Keratinocyte (primary cell): ENCODE results near the gene NPM3.

Experiments
- CTCF ChIP-seq, 3 experiments: IDR thresholded peaks in 1 of 3; conservative IDR thresholded peaks in 1 of 3; optimal IDR thresholded peaks in 1 of 3; 2 replicates in 2 of 3; 3 replicates in 1 of 3; pipeline versions ENCODE3 to v1.5.1; 2011; ENCODE audit warnings: low read length in 3 of 3, mild to moderate bottlenecking in 3 of 3, moderate library complexity in 2 of 3, control low read depth in 1 of 3, inconsistent platforms in 1 of 3; ENCODE audit not compliant: insufficient read depth in 2 of 3; ENCODE audit errors: extremely low read depth in 1 of 3
- EZH2 ChIP-seq: IDR thresholded peaks from one replicate; pipeline ENCODE4 v1.6.1; 2012; ENCODE audit warnings: inconsistent platforms, mild to moderate bottlenecking, low read length, moderate library complexity

GRCh38 chr10:101771380-101771779 is 11.9 kb downstream of the NPM3 start:
- no peak for TF ChIP-seq CTCF (optimal IDR thresholded peaks at IDR 0.05 in 1 of 3, IDR thresholded peaks at IDR 0.05 in 1 of 3, conservative IDR thresholded peaks at IDR 0.05 in 1 of 3; ENCODE audit: extremely low read depth in 1 of 3, insufficient read depth in 2 of 3, low read length in 3 of 3)
- TF ChIP-seq EZH2, result no peak
